Activated CD4-positive, alpha-beta T cell treated with anti-CD3 and anti-CD28 coated beads, Interleukin-2, amount 50 U/mL, for 48 hours (primary cell): ENCODE results near the gene ZFP1.
"Not testable (repeated sequence)": the region's sequence is repeated elsewhere in the genome, so short reads cannot be mapped to it uniquely, and the experiment has no call there.

Experiments used
- DNase-seq, 2 experiments: peaks; one replicate each; pipeline ENCODE4 v3.0.0-alpha.2; 2020

ZFP1 gene

DNA sequence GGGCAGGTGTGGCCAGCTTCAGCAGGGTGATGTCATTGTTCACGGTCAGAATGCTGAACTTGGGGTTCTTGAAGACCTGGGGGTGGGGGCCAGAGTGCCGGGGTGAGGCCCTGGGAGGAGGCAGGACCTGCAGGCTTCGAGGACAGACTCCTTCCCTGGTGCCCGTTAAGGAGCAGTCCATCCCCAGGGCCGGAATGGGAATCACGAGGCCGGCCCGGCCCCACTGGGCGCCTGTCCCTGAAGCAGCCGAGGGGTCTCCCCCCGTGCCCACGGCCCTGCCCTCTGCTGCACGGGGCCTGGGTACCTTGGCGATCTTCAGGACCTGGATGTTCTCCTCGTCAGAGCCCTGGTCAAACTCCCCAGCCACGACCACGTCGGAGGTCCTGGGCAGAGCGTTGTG lies 57.1 kb downstream of the ZFP1 start:
- DNase-seq, result not testable (repeated sequence)

DNA sequence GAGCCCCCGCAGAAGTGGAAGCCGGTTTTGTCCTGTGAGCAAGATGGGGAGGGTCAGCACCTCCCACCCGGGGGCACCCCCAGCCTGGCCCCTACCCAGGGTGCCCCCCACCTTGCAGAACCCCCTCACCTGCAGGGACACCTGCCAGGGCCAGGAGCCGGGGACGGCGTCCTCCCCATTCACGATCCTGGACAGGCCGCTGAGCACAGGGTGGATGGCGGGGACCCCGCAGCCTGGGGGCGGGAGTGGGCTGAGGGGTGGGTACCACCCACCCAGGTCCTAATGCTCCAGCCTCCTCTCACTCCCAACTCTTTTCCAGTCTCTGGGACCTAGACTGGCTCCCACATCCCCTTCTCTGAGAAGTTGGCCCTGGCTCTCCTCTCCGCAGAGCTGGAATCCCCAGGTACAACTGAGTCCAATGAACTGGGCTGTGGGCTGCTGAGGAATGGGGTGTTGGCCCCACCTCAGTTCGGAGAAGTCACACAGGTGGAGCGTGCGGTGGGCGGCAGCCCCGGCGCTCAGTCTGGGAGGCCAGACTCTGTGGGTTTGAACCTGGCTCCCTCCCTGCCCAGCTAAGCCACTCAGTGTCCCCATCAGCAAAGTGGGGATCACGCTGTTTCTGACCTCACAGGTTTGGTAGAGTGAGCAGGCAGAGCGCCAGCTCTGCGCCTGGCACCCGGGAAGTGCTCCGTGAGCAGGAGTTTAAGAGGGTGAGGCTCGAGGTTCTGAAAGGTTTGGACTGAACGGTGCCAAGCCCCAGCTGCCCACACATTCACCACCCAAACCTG lies 57.8 kb downstream of the ZFP1 start:
- not testable (repeated sequence) for DNase-seq

DNA sequence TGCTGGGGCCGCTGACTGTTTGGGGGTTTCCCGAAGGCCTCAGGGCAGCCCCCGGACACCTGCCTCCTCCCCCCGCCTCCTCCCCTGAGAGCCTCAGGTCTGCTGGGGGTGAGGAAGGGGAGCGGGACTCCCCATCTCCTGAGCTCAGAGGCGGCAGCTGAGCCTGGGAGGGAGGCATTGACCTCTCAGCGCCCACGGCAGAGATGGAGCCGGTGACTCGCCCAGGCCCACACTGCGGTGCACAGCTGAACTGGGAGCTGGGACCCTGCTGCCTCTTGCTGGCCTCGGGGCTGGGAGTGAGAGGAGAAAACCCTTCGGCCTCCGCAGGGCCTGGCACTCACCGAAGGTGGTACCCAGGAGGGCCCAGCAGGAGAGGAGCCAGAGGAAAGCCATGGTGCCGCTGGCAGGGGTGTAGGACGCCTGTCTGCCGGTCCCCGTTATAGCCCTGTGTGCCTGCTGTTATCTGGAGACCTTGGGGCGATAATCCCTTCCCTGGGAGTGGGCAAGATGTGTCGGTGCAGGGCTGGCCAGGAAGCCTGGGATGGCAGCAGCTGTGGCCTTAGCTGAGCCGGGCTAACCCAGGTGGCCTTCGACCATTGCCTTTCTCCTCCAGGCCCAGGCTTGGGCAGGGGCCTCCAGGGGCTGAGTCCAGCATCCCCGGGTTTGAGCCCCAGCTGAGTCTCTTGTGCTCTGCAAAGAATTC lies 58.6 kb downstream of the ZFP1 start, which contains the start of gene CTRB2:
TSS of gene CTRB2 (minus strand) at position 413 of the 703 bp plus-strand sequence. CDS start at position 393, 20 bp downstream.
- no peak for DNase-seq

DNA sequence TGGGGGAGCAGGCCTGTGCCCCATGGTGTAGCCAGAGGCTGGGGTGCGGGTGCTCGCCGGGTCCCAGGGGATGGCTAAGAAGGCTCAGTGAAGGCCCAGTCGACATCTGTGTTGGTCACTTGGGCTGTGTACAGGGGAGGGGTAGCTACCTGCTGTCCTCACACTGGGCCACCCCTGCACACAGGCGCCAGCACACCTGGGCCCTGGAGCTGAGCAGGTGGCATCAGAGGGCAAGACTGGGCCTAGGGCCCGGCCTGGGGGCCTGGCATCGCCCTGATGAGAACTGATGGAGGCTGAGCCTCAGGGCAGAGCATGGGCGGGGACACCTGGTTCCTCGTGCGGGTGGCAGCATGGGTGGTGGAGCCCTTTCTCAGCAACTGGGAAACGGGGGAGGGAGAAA lies 59.5 kb downstream of the ZFP1 start:
- no peak for DNase-seq

GRCh38 chr16:75208242-75208825 lies 60.0 kb downstream of the ZFP1 start:
- DNase-seq, result no peak

- DNase-seq, result no peak
Observed at GRCh38 chr16:75208861-75209505, 60.7 kb downstream of the ZFP1 start.

- DNase-seq, result not testable (repeated sequence)
Observed at GRCh38 chr16:75209514-75209913, 61.2 kb downstream of the ZFP1 start.

DNA sequence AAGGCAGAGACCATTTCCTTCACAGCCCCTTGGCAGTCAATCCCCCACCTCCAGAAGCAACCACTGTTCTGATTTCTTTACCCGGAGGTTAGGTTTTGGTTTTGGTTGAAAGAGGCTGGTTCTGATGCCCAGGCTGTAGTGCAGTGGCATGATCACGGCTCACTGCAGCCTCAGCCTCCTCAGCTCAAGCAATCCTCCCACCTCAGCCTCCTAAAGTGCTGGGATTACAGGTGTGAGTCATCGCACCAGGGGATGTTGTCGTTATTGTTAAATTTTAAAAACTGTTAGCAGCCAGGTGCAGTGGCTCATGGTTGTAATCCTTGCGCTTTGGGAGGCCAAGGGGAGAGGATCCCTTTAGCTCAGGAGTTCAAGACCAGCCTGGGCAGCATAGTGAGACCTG lies 61.6 kb downstream of the ZFP1 start:
- DNase-seq, result no peak

- DNase-seq, result not testable (repeated sequence)
Observed at GRCh38 chr16:75211286-75211685, 63.0 kb downstream of the ZFP1 start.

DNA sequence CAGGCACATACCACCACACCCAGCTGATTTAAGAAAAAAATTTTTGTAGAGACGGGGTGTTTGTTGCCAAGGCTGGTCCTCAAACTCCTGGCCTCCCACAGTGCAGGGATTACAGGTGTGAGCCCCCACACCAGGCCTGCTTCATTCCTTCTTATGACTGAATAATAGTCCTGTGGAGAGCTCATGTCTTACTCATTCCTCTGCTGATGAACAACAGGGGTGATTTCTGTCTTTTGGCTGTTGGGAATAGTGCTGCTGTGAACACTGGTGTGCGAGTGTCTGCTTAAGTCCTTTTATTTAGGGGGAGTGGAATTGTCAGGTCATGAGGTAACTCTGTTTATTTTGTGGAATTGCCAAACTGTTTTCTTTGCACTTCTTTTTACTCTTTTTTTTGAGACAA lies 67.8 kb downstream of the ZFP1 start:
- DNase-seq, result no peak

DNA sequence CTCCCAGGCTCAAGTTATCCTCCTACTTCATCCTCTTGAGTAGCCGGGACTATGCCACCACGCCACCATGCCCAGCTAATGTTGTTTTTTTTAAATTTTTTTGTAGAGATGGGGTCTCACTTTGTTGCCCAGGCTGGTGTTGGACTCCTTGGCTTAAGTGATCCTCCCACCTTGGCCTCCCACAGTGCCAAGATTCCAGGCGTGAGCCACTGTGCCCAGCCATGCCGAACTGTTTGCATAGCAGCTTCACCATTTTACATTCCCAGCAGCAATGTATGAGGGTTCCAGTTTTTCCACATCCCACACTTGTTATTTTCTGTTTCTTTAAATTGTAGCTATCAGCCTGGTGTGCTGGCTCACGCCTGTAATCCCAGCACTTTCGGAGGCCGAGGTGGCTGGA lies 68.3 kb downstream of the ZFP1 start:
- DNase-seq, result no peak

GRCh38 chr16:75217389-75217851 lies 69.1 kb downstream of the ZFP1 start:
- no peak for DNase-seq

DNA sequence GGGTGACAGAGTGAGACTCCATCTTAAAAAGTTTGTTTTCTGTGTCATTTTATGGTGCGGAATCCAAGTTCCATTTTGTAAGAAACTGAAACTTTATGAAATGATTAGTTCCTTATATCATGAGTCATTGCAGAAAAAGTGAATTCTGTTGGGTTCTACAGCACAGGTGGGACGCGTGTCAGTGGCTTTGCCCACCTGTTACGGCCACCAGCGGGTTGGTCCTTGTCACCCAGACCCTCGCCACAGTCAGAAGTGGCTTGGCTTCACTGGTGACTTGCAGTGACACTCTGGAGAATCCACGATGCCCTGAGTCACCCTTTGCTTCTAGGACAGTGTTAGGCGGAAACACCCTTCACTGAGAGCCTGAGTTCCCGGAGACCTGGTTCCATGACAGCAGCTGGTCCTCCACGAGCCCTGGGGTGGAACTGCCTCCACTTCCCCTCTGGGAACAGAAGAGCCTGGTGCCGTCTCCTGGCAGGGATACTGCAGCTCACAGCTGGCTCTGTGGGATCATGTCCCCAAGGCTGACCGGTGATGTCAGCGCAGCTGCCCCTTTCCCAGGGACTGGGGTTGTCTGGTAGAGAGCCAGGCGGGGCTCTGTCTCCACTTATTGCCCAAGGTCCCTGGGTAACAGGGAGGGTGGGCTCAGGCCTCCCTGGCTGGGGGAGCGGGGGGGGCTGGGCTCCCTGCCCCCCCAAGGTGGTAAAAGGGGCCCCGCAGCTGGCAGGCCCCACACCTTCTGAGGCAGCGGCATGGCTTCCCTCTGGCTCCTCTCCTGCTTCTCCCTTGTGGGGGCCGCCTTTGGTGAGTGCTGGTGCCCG lies 70.1 kb downstream of the ZFP1 start, which contains the start of gene CTRB1:
TSS of gene CTRB1 (plus strand) at position 733 of the 821 bp plus-strand sequence. CDS start at position 753, 20 bp downstream.
- no peak for DNase-seq

- no peak for DNase-seq
Observed at GRCh38 chr16:75219088-75219487, 70.8 kb downstream of the ZFP1 start.

DNA sequence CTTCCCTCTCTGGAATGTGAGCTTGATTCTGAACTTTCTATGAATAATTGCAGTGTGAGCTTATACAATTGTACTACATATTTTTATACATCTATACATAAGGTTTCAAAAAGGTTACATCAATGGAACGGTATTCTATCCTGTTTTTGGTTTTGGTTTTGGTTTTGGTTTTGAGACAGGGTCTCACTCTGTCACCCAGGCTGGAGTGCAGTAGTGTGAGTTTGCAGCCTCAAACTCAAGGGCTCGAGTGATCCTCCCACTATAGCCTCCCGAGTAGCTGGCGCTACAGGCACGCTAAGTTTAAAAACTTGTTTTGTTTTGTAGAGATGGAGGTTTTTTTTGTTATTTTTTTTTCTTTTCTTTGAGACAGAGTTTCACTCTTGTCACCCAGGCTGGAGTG lies 71.5 kb downstream of the ZFP1 start:
- no peak for DNase-seq
